ENCODE measurements around the gene PRKD2. TPM values are rescaled to one million over a fixed set of nuclear protein-coding genes. Genes with fewer than 3 reads are reported as not detected.

Gene PRKD2
- total and polyA plus RNA-seq, 2 of the 8 experiments (the other 6 are each of a cell fraction or from before 2014, with no cell fraction given), result 24.4 to 63.8 TPM

- Histone ChIP-seq H3K79me1 (ENCODE audit: low read depth, low read length) (no peaks in the 10 kb centered on the region), H3K9ac (replicated peaks in 1 of 4; ENCODE audit: extremely low read depth in 1 of 4, low read depth in 3 of 4, low read length in 3 of 4) (no peak overlapping the region), H3K4me1 (replicated peaks in 1 of 4; ENCODE audit: control insufficient read depth in 3 of 4, insufficient read depth in 4 of 4, low read length in 3 of 4) (peaks cover 0 to 5% (median 0%) of the 10 kb centered on the region in 4 experiments; a peak in 4 of 7 replicates), H3K4ac (replicated peaks; ENCODE audit: insufficient read length, low read depth, low read length) (no peak overlapping the region), H3K23me2 (ENCODE audit: low read depth, low read length) (no peaks in the 10 kb centered on the region), H4K20me1 (replicated peaks in 1 of 2; ENCODE audit: control insufficient read depth in 1 of 2, insufficient read depth in 2 of 2, low read length in 2 of 2) (peaks cover 6 to 13% of the 10 kb centered on the region in 2 experiments), H2BK5ac (ENCODE audit: low read depth, low read length) (no peak overlapping the region), H4K8ac (ENCODE audit: extremely low read depth, insufficient read depth, low read length) (no peak overlapping the region; the same call in 1 of the 2 replicates), H4K91ac (replicated peaks; ENCODE audit: insufficient read length, low read length) (no peak overlapping the region), H3K4me2 (ENCODE audit: insufficient read depth in 1 of 2, low read depth in 2 of 2, low read length in 2 of 2) (no peak overlapping the region), H3K4me3 (ENCODE audit: extremely low read depth in 1 of 4, insufficient read depth in 2 of 4, low read depth in 3 of 4, low read length in 4 of 4) (no peak overlapping the region), H2BK120ac (replicated peaks; ENCODE audit: low read depth, low read length) (no peak overlapping the region), H2BK20ac (ENCODE audit: low read length) (no peak overlapping the region), H3K14ac (ENCODE audit: insufficient read length) (no peak overlapping the region), H3K18ac (ENCODE audit: extremely low read depth, low read length) (no peak overlapping the region), H3K36me3 (ENCODE audit: control insufficient read depth in 2 of 4, insufficient read depth in 4 of 4, low read length in 3 of 4) (peaks cover 0 to 20% (median 5%) of the 10 kb centered on the region in 4 experiments; a peak in 5 of 8 replicates), H3K27ac (ENCODE audit: low read depth, low read length) (no peak overlapping the region), H3K56ac (replicated peaks; ENCODE audit: insufficient read length, low read depth, low read length) (no peak overlapping the region), H3K9me3 (ENCODE audit: insufficient read depth in 2 of 2, low read depth in 1 of 2, low read length in 1 of 2) (no peaks in the 10 kb centered on the region; a peak in 1 of 4 replicates), H2BK15ac (ENCODE audit: low read length) (no peak overlapping the region), H3K27me3 (replicated peaks in 1 of 4; ENCODE audit: control insufficient read depth in 3 of 4, extremely low read depth in 1 of 4, insufficient read depth in 3 of 4, low read length in 3 of 4) (no peaks in the 10 kb centered on the region), H2AK5ac (ENCODE audit: low read depth, low read length) (no peak overlapping the region), H3K23ac (ENCODE audit: insufficient read length) (no peak overlapping the region), H3K79me2 (ENCODE audit: control insufficient read depth in 1 of 2, insufficient read depth in 2 of 2, low read length in 2 of 2) (no peaks in the 10 kb centered on the region), H4K5ac (ENCODE audit: insufficient read length, low read depth, low read length) (no peak overlapping the region), H2AFZ (ENCODE audit: low read length) (no peak overlapping the region), H2BK12ac (ENCODE audit: low read depth, low read length) (no peak overlapping the region)
- WGBS, 2 experiments (ENCODE audit: extremely low coverage in 1 of 2, insufficient coverage in 1 of 2, insufficient read length in 1 of 2, insufficient replicate concordance in 2 of 2, low coverage in 1 of 2, low lambda C conversion rate in 2 of 2, missing lambda C conversion rate in 1 of 2), result 97% methylated on average over 71 of the region's 86 CpGs; no CpG with 5 or more reads in 1 of the 2 experiments
- FAIRE-seq (no peak), DNase-seq (ENCODE audit: low read depth in 1 of 2, low spot score in 2 of 2) (no peak)
- POLR2A ChIA-PET (ENCODE audit: partially characterized antibody), result interaction anchor here (0.6 to 3.6 kb wide), 8 partner anchors 11 to 63 kb away, joined by 3 to 16 read pairs (median 4); partner anchors contain the start of genes FKRP and SLC1A5
- CTCF ChIA-PET (ENCODE audit: partially characterized antibody), result interaction anchor here (0.6 to 12.2 kb wide), 13 partner anchors 13 to 1864 kb away, joined by 3 to 176 read pairs (median 4); no protein-coding TSS in a partner anchor
- TF ChIP-seq BACH1 (IDR thresholded peaks at IDR 0.05; ENCODE audit: low read length) (no peak), MAX (IDR thresholded peaks at IDR 0.05) (no peak), SAP30 (IDR thresholded peaks at IDR 0.05; ENCODE audit: insufficient read depth, insufficient replicate concordance, low read length) (no peak), RBBP5 (IDR thresholded peaks at IDR 0.05; ENCODE audit: borderline replicate concordance, low read depth, low read length) (no peak), POU5F1 (IDR thresholded peaks at IDR 0.05; ENCODE audit: low read depth, low read length) (no peak), ASH2L (IDR thresholded peaks at IDR 0.05; ENCODE audit: low read length) (no peak), ZNF274 (IDR thresholded peaks at IDR 0.05; ENCODE audit: borderline replicate concordance, extremely low read depth, low read length) (no peak), SIX5 (IDR thresholded peaks at IDR 0.05; ENCODE audit: low read depth, low read length) (no peak), SRF (IDR thresholded peaks at IDR 0.05; ENCODE audit: low read depth, low read length) (no peak), JUN (IDR thresholded peaks at IDR 0.05; ENCODE audit: low read depth, low read length) (no peak), SP1 (IDR thresholded peaks at IDR 0.05; ENCODE audit: low read depth, low read length) (no peak), TBP (IDR thresholded peaks at IDR 0.05; ENCODE audit: low read depth, low read length) (no peak), RAD21 (IDR thresholded peaks at IDR 0.05 in 1 of 2, conservative IDR thresholded peaks at IDR 0.05 in 1 of 2; ENCODE audit: low read depth in 2 of 2, low read length in 2 of 2) (no peak)
Observed at GRCh38 chr19:46755853-46756543, 39.1 kb upstream of the PRKD2 start.

All from H1 (cell line).